Measurements from ENCODE around the gene PLS1.

PLS1 gene

DNA sequence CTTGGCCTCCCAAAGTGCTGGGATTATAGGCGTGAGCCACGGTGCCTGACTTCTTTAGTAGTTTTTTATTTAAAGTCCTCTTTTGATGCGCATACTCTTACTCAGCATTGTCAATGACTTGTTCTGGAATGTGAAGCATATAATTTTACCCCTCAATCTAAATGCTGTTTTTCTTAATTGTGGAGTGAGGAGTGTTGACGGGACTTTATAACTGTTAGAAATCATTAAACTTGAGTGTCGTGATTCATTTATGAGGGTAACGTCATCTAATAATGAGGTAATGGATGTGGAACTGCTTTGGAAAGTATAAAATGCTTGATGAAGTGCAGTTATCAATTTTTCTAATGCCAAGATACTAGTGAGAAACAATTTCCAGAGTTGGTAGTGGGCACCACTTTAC lies 48.3 kb downstream of the PLS1 start:
- no peak for DNase-seq

DNA sequence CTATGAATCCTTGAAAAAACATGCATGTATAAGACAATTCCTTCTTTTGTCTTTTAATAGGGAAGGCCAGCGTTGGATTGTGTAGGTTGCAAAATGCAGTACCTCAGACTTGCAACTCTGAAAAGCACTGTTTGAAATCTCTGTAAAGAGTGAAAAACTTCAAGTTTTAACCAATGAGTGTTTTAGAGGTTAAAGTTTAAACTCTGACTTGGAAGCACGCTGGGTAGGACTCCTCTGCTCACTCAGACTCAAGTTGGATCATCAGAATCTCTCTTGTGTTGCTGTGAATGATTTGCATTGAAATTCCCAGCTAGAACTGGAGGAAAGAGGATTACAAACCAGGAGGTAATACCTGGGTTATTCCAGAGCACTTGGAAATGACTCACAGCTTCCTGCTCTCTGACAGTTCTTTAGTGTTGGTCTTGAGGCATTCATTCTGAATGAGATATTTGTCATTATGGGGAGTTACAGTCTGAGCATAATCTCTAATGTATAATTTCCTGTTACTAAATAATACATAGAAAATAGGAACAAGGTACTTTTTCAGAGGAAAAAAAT lies 49.1 kb downstream of the PLS1 start:
- DNase-seq: no peak

DNA sequence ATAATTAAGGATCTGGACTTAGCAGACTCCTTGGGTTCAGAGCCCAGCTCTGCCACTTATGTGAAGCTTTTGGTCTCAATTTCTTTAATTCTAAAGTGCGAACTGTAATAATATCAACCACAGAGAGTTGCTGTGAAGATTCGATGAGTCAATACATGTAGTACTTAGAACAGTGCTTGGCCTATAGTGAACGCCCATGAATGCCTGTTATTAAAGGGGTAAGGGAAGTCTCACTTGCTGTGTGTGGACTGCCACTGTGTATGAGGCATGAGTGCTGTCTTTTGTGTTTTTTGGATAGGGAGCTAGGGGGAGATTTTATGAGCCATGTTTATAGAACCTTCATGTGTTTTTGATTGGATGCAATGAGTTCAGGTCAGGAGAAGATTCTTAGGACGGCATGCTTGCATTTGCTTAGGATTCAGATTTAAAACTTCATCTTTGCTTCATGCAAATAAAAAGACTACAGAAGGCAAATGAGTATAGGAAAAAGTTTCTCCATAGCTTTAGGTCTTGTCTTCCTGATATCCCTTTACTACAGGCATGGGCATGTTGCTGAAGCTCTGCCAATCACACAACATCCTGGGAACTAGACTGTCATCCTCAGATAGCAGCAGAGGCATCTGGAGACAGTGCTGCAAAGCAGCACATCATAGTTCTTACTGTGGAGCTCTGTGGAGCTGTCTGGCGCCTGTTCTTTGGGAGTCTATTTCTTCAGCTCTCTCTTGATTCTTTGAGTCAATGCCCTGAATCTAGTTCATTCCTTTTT lies 50.0 kb downstream of the PLS1 start:
- no peak for DNase-seq

- no peak for DNase-seq
These were observed 51.7 kb downstream of the PLS1 start for GRCh38 chr3:142647856-142648255.

DNA sequence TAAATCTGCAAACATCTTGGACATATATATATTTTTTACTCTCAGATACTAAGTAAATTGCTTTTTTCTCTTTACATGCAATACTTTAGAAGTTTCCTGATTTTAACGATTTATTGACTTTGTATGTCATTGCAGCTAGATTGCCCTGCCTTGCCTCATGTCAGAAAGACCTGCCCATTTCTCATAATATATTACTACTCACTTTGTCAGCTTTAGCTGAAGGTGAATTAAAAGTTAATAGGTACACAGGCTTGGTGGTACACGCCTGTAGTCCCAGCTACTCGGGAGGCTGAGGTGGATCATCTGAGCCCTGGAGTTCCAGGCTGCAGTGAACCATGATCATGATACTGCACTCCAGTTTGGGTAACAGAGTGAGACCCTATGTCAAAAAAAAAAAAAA lies 52.8 kb downstream of the PLS1 start:
- no peak for DNase-seq

DNA sequence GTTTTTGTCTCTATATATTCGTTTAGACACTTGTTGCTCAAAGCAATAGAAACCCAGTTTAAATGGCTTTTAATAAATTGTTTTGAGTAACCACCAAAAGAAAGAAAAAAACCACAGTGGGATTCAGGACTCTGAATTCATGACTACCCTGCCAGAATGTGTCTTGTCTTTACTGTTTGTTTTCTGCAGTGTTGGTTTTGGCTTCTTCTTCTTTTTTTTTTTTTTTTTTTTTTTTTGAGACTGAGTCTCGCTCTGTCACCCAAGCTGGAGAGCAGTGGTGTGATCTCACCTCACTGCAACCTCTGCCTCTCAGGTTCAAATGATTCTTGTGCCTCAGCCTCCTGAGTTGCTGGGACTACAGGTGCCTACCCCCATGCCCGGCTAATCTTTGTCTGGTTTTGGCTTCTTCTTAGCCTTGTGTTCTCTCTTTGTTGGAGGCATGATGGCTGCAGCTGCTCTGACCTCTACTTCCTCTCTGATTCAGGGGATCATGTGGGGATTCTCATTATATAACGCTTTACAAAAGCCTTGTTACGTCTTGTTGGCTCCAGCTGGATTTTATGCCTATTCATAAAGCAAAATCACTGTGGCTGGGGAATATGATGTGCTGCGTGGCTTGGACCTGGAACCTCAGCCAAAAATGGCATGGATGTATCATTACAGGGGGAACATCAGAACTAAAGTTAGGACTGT lies 54.0 kb downstream of the PLS1 start:
- peak; percentile 60 for DNase-seq

DNA sequence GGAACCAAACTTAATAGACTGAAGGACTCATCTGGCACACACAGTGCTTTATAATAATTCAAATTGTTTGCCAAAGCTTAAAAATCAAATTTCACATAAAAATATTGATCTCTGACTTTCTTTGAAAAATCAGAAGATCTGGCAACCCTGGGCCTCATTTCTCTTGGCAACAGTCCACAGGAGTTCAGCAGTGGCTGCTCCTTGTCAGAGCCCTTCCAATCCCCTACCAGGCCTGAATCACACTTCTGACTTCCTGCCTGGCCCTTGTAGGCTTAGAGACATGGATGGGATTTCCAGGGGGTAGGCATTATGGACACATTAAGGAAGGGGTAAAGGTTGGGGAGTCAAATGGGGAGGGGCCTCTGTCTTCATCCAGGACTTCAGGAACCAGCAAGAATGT lies 55.5 kb downstream of the PLS1 start:
- no peak for DNase-seq

GRCh38 chr3:142652826-142653292 lies 56.7 kb downstream of the PLS1 start:
- DNase-seq: no peak

DNA sequence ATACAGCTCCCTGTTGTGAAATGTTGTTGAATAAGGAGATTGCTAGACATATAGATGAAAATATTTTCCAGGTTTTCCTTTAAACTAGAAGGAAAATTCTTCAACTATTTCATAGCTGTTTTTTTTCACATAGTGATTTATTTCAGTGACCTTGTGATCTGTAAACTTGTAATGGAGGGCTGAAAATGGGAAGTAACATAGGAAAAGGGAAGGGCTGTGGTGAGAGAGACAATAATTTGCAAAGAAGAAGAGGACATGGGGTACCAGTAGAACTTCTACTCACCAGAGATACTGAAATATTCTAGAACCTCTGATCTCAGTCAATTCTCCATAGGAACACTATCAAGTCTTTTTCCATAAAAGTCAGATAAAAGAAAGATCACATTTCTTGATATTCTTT lies 60.4 kb downstream of the PLS1 start:
- DNase-seq: no peak

GRCh38 chr3:142657033-142657432 lies 60.8 kb downstream of the PLS1 start:
- no peak for DNase-seq

DNA sequence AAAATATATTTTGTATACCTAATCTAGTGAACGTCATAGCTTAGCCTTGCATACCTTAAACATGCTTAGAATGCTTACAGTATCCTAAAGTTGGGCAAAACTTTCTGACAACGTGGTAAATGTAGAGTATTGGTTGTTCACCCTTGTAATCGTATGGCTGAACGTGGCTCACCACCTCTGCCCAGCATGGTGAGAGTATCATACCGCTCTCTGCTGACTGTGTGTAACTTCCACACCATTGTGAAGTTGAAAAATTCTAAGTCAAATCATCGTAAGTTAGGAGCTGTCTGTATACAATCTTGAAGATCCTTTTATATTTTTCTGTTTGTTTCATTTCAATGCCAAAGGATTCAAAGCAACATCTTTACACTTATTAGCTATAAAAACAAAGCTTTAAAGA lies 64.2 kb downstream of the PLS1 start:
- DNase-seq: no peak

GRCh38 chr3:142660893-142661292 lies 64.7 kb downstream of the PLS1 start:
- DNase-seq: no peak

- DNase-seq: no peak
These were observed 67.7 kb downstream of the PLS1 start for GRCh38 chr3:142663865-142664264.

DNA sequence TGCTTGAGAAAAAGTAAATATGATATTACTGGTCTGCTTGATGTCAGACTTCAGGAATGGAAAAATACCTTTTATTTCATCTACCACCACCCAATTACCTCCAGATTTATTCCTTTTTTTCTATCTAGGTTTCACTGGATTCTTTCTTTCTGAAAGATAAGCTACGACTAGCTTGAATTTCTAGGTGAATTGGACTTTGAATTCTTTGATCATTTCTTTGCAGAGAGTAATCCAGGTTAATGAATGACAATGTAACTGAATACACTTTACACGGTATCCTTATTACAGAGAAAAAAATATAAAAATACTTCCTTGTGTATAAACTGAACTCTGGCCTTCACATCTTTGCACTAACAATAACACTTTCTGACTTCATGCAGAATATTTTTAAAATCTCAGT lies 68.1 kb downstream of the PLS1 start:
- no peak for DNase-seq

DNA sequence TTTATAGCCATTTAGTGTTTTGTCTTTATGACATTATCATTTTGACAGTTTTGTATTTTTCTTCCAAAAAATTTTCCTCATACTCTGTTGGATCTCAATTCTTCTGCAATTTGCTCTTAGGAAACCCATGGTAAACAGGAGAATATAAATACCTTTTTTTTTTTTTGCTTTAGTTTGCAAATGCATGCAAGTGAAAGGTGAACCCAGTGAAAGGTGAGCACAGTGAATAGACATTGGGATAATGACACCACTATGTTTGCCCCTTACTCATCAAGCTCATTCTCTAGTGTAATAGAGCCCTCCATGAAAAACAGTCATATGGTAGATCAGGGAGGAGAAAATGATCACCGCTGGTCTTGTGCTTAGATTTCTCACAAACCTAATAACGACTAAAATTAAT lies 68.6 kb downstream of the PLS1 start:
- peak; percentile 30 for DNase-seq

- no peak for DNase-seq
These were observed 73.9 kb downstream of the PLS1 start for GRCh38 chr3:142670120-142670519.

DNA sequence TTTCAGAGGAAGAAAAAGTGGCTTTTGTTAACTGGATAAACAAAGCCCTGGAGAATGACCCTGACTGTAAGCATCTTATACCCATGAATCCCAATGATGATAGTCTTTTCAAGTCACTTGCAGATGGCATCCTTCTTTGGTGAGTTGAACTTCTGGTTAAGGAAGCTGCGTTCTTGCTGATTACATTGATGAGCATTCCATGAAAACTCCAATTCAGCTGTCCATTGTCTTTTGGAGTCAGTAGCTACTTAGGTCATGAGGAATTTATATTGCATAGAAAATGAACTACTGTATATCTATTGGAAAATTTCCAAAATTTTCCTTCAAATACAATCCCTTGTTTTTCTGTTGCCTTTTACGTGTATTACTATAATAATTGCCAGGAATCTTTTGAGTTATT lies 80.0 kb downstream of the PLS1 start:
- DNase-seq: no peak

- DNase-seq: no peak
These were observed 84.5 kb downstream of the PLS1 start for GRCh38 chr3:142680710-142681109.

- DNase-seq: no peak
These were observed 94.4 kb downstream of the PLS1 start for GRCh38 chr3:142690613-142691012.

DNA sequence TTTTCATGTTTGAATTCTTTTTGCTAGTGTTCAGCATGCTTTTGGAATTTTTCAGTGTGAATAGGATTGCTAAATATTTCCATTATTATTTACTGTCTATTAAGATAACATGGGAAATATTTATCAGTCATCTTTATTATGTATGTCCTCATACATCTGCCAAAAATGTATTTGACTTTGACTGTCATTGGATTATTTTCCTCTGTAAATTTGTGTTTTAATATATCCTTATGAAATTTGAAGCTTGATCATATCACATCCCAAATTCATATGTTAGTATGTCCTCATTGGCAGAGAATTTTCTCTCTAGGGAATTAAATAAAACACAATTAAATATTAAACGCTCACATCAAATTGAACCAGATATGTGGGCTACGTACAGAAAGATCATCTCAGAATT lies 95.3 kb downstream of the PLS1 start:
- DNase-seq: no peak

DNA sequence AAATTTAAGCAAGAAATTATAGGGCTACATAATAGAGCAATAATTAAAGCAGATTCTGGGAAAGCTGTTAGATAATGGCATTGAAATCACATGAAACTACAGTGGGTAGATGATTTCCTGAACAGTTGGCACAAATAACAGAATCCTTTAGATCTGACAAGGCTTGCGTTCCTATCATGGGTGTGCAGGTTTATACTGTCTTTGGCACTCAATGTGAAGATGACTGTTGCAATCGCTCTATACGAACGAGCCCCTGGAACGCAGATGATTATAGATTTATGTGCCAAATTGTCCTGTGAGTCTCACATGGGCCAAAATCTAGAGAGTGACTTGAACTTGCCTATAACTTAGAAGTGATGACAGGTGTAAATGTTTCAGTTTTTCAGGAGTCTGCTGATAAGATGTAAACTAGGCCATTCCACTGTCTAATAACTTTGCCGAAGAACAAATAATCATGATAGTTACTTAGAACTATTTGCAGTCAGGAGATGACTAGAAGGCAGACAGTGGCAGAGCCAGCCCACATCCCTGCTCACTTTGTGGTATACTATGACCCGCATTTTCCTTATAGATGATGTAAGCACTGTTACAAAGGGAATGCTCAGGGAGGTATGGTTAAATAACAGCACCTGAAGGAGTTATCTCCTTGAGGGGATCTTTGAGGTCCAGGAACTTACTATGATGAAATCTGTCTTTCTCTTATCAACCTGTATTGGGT lies 97.1 kb downstream of the PLS1 start:
- no peak for DNase-seq

GRCh38 chr3:142694225-142694624 lies 98.0 kb downstream of the PLS1 start:
- DNase-seq: no peak

DNA sequence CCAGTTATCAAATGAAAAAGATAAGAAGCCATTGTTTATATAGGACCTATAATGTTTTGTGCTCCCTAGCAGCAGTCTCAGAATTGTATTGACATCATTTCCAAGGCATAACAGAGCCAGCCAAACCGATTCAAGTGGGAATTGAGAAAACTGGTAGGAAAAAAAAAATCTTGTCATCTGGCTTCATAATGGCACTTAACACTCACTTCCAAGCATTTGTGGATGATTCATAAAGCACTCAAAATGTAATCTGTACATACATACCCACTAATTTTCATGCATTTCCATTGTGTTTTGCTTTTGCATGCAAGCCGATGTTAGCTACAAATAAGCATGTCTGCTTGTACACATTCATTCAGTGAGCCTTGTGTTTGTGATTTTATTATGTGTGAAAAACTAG lies 109.0 kb downstream of the PLS1 start:
- no peak for DNase-seq

Measured in NCI-H2081 treated with DMSO at 0.1 percent for 48 hours (cell line).